B cell (primary cell): Measurements from ENCODE around the gene MEIOB. TPM values are rescaled to one million over a fixed set of nuclear protein-coding genes. Genes with fewer than 3 reads are reported as not detected.

Source experiments
- ATAC-seq: fragments of 200-7000 bp; cut with Tn5 transposase; one replicate; pipeline ENCODE4 v1.10.0; 2021; ENCODE audit warnings: low read depth, mild to moderate bottlenecking, moderate number of reproducible peaks, moderate library complexity
- CTCF ChIA-PET: fragments of 350-600 bp; sonication (Branson Sonifier 250); formaldehyde crosslinking; loops from one replicate; lab custom pipeline; 2021; ENCODE audit warnings: antibody characterized with exemption, inconsistent platforms; lab: Charles Lee
- POLR2A ChIA-PET: fragments of 350-600 bp; sonication (Branson Sonifier 250); formaldehyde crosslinking; loops from one replicate; lab custom pipeline; 2021; ENCODE audit warnings: antibody characterized with exemption; lab: Charles Lee
- DNase-seq: peaks from one replicate; pipeline ENCODE4 v3.0.0; 2013
- H2AFZ ChIP-seq: 2 replicates; pipeline ENCODE4 v1.6.1; 2012; ENCODE audit warnings: mild to moderate bottlenecking, low read depth, low read length; ENCODE audit not compliant: insufficient read depth, poor library complexity, severe bottlenecking
- H3K27ac ChIP-seq, 2 donors: 1 replicate in 1 of 2; 2 replicates in 1 of 2; pipeline ENCODE4 v1.5.1; 2012 to 2013; ENCODE audit warnings: low read length in 2 of 2, mild to moderate bottlenecking in 2 of 2, moderate library complexity in 1 of 2
- H3K27me3 ChIP-seq, 4 experiments: fragments of 200-600 bp in 1 of 4; sonication (generic) in 1 of 4; replicated peaks in 1 of 4; 1 replicate in 2 of 4; 2 replicates in 2 of 4; pipeline versions ENCODE4 v1.6.1 to v1.7.0; 2013 to 2016; ENCODE audit warnings: low read length in 3 of 4, mild to moderate bottlenecking in 2 of 4, mixed read lengths in 1 of 4, moderate library complexity in 1 of 4; ENCODE audit not compliant: insufficient read depth in 4 of 4, control insufficient read depth in 3 of 4; ENCODE audit errors: control extremely low read depth in 1 of 4
- H3K36me3 ChIP-seq, 2 experiments: replicated peaks in 1 of 2; 1 replicate in 1 of 2; 2 replicates in 1 of 2; pipeline versions ENCODE4 v1.6.1 to v1.7.1; 2013; ENCODE audit warnings: low read length in 1 of 2; ENCODE audit not compliant: insufficient read depth in 2 of 2, control insufficient read depth in 1 of 2; ENCODE audit errors: control extremely low read depth in 1 of 2, extremely low read depth in 1 of 2
- H3K4me1 ChIP-seq, 2 donors: fragments of 200-600 bp in 1 of 2; sonication (generic) in 1 of 2; 1 replicate in 1 of 2; 2 replicates in 1 of 2; pipeline versions ENCODE4 v1.5.1 to v1.6.1; 2013 to 2017; ENCODE audit warnings: low read length in 2 of 2; ENCODE audit not compliant: control insufficient read depth in 2 of 2, insufficient read depth in 2 of 2
- H3K4me2 ChIP-seq: replicated peaks from 2 replicates; pipeline ENCODE3; 2012; ENCODE audit warnings: mild to moderate bottlenecking, low read depth, low read length; ENCODE audit not compliant: poor library complexity, severe bottlenecking
- H3K4me3 ChIP-seq, 5 experiments: fragments of 200-600 bp in 1 of 5; sonication (generic) in 1 of 5; 1 replicate in 3 of 5; 2 replicates in 2 of 5; pipeline versions ENCODE4 v1.5.1 to v1.7.0; 2011 to 2016; ENCODE audit warnings: low read length in 4 of 5, mild to moderate bottlenecking in 4 of 5, low read depth in 2 of 5, control low read depth in 1 of 5, moderate library complexity in 1 of 5; ENCODE audit not compliant: insufficient read depth in 1 of 5; ENCODE audit errors: control extremely low read depth in 1 of 5, extremely low read depth in 1 of 5
- H3K79me2 ChIP-seq: fragments of 200-600 bp; sonication (generic); one replicate; pipeline ENCODE4 v1.6.0; 2016; ENCODE audit warnings: low read length; ENCODE audit not compliant: control insufficient read depth, insufficient read depth
- H3K9ac ChIP-seq: fragments of 200-600 bp; sonication (generic); 2 replicates; pipeline ENCODE4 v1.6.1; 2017; ENCODE audit warnings: mild to moderate bottlenecking, low read length, moderate library complexity
- H3K9me3 ChIP-seq, 3 donors: one replicate each; pipeline versions ENCODE4 v1.6.1 to v1.7.1; 2013; ENCODE audit warnings: low read length in 2 of 3; ENCODE audit not compliant: control insufficient read depth in 2 of 3, insufficient read depth in 1 of 3; ENCODE audit errors: control extremely low read depth in 1 of 3
- H4K20me1 ChIP-seq: 2 replicates; pipeline ENCODE4 v1.6.0; 2012; ENCODE audit warnings: mild to moderate bottlenecking, low read length; ENCODE audit not compliant: insufficient read depth, control insufficient read depth, poor library complexity, severe bottlenecking
- H3K27ac Mint-ChIP-seq: one replicate; pipeline ENCODE4 v1.8.0; 2021; ENCODE audit warnings: mixed read lengths
- H3K27me3 Mint-ChIP-seq: one replicate; pipeline ENCODE4 v1.8.0; 2021; ENCODE audit warnings: mixed read lengths
- H3K4me1 Mint-ChIP-seq: one replicate; pipeline ENCODE4 v1.8.0; 2021; ENCODE audit warnings: mixed read lengths
- H3K4me3 Mint-ChIP-seq: one replicate; pipeline ENCODE4 v1.8.0; 2021; ENCODE audit warnings: mixed read lengths
- H3K9me3 Mint-ChIP-seq: one replicate; pipeline ENCODE4 v1.8.0; 2022; ENCODE audit warnings: mixed read lengths; ENCODE audit not compliant: insufficient read depth
- EZH2 ChIP-seq: IDR thresholded peaks from 2 replicates; pipeline ENCODE4 v1.6.1; 2012; ENCODE audit warnings: borderline replicate concordance, low read depth, mild to moderate bottlenecking, moderate library complexity, low read length; ENCODE audit not compliant: insufficient read depth, poor library complexity, severe bottlenecking
- WGBS: methylation state at CpG from one replicate; pipeline ENCODE4 v1.1.5; 2013; ENCODE audit warnings: missing lambda C conversion rate; ENCODE audit not compliant: insufficient coverage; 5-methylcytosine and 5-hydroxymethylcytosine counted together
- intact Hi-C: fragments of 100-400 bp; cut with micrococcal nuclease; formaldehyde crosslinking; loops from one replicate; pipeline ENCODE4 v1.10.0; 2022
- polyA plus RNA-seq: library from polyadenylated mRNA; depleted of rRNA; stranded (reverse); fragments of >200 nt; gene quantifications from 2 replicates; pipeline ENCODE4 v1.2.3, GENCODE V29; 2012
- total RNA-seq, 2 donors: library from RNA; stranded (reverse); fragments of 120-200 nt in 1 of 2; gene quantifications; 1 replicate in 1 of 2; 2 replicates in 1 of 2; pipeline versions ENCODE4 v1.2.3 to v1.2.4, GENCODE V29; 2013 to 2022
- TF ChIP-seq, protein P1 (sequence below): fragments of 200-600 bp; IDR thresholded peaks from one replicate; pipeline ENCODE4 v1.8.0; 2022; ENCODE audit warnings: antibody characterized with exemption, mild to moderate bottlenecking

MEIOB gene
- total and polyA plus RNA-seq, 2 donors (not counting 1 experiment from before 2014, with no cell fraction given), result not detected

DNA sequence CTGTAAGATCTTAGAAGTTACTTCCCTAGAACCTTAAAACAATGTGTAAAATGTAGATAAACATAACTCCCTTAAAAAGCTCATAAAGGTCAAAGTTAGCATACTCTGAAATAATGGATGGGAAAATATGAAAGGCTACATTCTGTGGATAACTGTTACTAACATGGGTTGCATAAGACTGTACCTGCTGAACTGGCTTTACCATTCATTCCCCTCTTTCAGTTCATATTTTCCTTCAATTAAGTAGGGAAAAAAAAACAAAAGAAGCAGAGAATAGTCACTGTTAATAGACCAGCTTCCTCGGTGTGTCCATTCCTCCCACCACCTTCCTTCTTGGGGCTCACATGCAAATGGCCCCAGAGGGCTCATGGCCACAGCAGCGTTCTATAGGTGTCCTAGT is 7.5 kb upstream of the MEIOB start:
- POLR2A ChIA-PET, result no interaction called here

DNA sequence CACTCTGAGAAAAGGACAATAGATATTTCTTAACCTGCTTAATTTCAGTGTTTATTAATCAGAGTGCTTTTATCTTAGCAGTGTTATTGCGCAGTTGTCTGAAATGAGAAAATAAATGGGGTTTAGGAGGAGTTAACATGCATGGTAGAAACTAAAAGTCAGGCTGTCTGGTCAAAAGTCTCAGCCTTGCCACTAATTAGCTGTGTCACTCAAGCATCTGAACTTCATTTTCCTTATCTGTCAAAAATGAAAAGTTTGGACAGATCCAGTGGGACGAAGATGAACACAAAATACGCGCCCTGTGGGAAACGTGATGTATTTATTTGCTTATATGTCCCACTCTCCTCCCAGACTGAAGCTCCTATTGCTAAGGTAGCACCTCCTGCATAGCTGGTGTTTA is 6.3 kb upstream of the MEIOB start:
- no peak for DNase-seq
- ChIA-PET POLR2A (no interaction called here), CTCF (no interaction called here)
- Histone ChIP-seq H3K4me1 (no peaks in the 10 kb centered on the region), H3K27me3 (peaks cover 0 to 19% (median 4%) of the 10 kb centered on the region in 4 experiments), H3K9me3 (no peaks in the 10 kb centered on the region), H3K36me3 (no peaks in the 10 kb centered on the region), H4K20me1 (no peaks in the 10 kb centered on the region), H3K4me2 (no peak overlapping the region), H3K27ac (no peak overlapping the region), H2AFZ (no peak overlapping the region), H3K9ac (no peak overlapping the region), H3K79me2 (no peaks in the 10 kb centered on the region), H3K4me3 (no peak overlapping the region)
- TF ChIP-seq EZH2, result no peak
- TF ChIP-seq, protein P1, sequence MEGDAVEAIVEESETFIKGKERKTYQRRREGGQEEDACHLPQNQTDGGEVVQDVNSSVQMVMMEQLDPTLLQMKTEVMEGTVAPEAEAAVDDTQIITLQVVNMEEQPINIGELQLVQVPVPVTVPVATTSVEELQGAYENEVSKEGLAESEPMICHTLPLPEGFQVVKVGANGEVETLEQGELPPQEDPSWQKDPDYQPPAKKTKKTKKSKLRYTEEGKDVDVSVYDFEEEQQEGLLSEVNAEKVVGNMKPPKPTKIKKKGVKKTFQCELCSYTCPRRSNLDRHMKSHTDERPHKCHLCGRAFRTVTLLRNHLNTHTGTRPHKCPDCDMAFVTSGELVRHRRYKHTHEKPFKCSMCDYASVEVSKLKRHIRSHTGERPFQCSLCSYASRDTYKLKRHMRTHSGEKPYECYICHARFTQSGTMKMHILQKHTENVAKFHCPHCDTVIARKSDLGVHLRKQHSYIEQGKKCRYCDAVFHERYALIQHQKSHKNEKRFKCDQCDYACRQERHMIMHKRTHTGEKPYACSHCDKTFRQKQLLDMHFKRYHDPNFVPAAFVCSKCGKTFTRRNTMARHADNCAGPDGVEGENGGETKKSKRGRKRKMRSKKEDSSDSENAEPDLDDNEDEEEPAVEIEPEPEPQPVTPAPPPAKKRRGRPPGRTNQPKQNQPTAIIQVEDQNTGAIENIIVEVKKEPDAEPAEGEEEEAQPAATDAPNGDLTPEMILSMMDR, result no peak
- Mint-ChIP-seq H3K4me3 (no peak overlapping the region), H3K27me3 (peaks cover 19% of the 10 kb centered on the region), H3K9me3 (no peaks in the 10 kb centered on the region), H3K4me1 (no peaks in the 10 kb centered on the region), H3K27ac (no peak overlapping the region)
- intact Hi-C loops, result no loop called here
- no CpG with 5 or more reads among the region's 5 CpGs for WGBS
- no peak for ATAC-seq

More for the DNA sequence above, 7.5 kb upstream of the MEIOB start:
- WGBS, result 33% methylated on average over 2 of the region's 2 CpGs
- no peak overlapping the region for H3K27ac ChIP-seq
- no peaks in the 10 kb centered on the region for H3K9me3 ChIP-seq
- no peak overlapping the region for H3K27ac Mint-ChIP-seq
- intact Hi-C loops, result no loop called here
- no peaks in the 10 kb centered on the region for H3K9me3 Mint-ChIP-seq
- no peaks in the 10 kb centered on the region for H3K4me1 Mint-ChIP-seq
- no peak overlapping the region for H3K4me2 ChIP-seq
- H3K4me3 ChIP-seq, result no peak overlapping the region
- no peak for ATAC-seq
- no peak overlapping the region for H3K4me3 Mint-ChIP-seq
- no peaks in the 10 kb centered on the region for H3K4me1 ChIP-seq
- H2AFZ ChIP-seq, result no peak overlapping the region
- H3K27me3 Mint-ChIP-seq, result peaks cover 23% of the 10 kb centered on the region
- H3K36me3 ChIP-seq, result no peaks in the 10 kb centered on the region
- no peaks in the 10 kb centered on the region for H4K20me1 ChIP-seq
- peaks cover 0 to 17% (median 5%) of the 10 kb centered on the region in 4 experiments for H3K27me3 ChIP-seq
- CTCF ChIA-PET, result interaction anchor here (0.6 kb wide), 1 partner anchor 595 kb away, joined by 4 read pairs; the partner anchor contains the start of gene TBC1D24
- no peak for TF ChIP-seq EZH2
- TF ChIP-seq, protein P1, result no peak
- H3K79me2 ChIP-seq, result no peaks in the 10 kb centered on the region
- H3K9ac ChIP-seq, result no peak overlapping the region
- DNase-seq, result no peak
